Transverse colon (tissue), 4 donors: ENCODE measurements around the gene PLEKHA1.

Source experiments
- EP300 ChIP-seq: sonication (generic); formaldehyde crosslinking; IDR thresholded peaks from one replicate; pipeline ENCODE4 v1.6.1; 2017; ENCODE audit warnings: antibody characterized with exemption, low read depth
- POLR2A ChIP-seq: fragments of 450-650 bp; IDR thresholded peaks from one replicate; pipeline ENCODE4 v1.6.1; 2016; ENCODE audit warnings: antibody characterized with exemption, mild to moderate bottlenecking, moderate library complexity
- POLR2AphosphoS5 ChIP-seq, 3 donors: sonication (generic); formaldehyde crosslinking; IDR thresholded peaks; one replicate each; pipeline ENCODE4 v1.6.1; 2016; ENCODE audit warnings: antibody characterized with exemption in 3 of 3
- TF ChIP-seq, protein P1 (sequence below), 5 experiments: fragments of 200-600 bp in 3 of 5; fragments of 450-650 bp in 2 of 5; sonication (generic) in 3 of 5; IDR thresholded peaks; 1 replicate in 2 of 5; 2 replicates in 3 of 5; pipeline ENCODE4 v1.5.1; 2016 to 2017; ENCODE audit warnings: antibody characterized with exemption in 5 of 5, inconsistent platforms in 3 of 5, mild to moderate bottlenecking in 2 of 5, moderate library complexity in 1 of 5

DNA sequence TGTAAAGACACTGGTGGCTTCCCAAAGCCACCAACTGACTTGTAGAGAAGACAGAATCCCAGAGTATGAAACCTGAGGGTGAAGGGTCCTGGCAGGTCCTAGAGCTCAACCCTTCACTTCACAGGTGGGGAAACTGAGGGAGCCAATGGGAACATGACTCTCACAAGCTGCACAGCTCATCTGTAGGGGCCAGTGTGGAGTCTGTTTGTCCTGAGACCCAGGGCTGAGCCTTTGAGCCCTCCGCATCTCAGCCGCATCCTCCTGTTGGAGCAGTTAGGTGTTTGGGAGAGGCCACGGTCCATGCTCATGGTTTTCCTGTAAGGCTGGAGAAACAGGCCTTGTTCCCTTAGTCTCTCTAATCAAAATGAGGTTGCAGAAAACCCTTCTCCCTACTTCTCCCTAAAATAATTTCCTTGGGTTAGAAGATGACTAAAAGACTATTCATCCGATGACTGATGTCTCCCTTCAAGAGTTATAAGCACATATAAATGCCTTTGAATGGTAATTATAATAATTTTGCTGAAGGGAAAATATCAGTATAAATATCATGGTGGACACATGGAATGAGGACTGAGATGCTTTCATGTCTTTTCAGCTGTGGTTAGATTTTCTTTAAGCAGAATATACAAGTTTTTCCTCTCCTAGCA lies 97.1 kb downstream of the PLEKHA1 start:
- TF ChIP-seq POLR2A (no peak), POLR2AphosphoS5 (IDR thresholded peaks at IDR 0.05) (no peak), EP300 (no peak)
- TF ChIP-seq, protein P1, sequence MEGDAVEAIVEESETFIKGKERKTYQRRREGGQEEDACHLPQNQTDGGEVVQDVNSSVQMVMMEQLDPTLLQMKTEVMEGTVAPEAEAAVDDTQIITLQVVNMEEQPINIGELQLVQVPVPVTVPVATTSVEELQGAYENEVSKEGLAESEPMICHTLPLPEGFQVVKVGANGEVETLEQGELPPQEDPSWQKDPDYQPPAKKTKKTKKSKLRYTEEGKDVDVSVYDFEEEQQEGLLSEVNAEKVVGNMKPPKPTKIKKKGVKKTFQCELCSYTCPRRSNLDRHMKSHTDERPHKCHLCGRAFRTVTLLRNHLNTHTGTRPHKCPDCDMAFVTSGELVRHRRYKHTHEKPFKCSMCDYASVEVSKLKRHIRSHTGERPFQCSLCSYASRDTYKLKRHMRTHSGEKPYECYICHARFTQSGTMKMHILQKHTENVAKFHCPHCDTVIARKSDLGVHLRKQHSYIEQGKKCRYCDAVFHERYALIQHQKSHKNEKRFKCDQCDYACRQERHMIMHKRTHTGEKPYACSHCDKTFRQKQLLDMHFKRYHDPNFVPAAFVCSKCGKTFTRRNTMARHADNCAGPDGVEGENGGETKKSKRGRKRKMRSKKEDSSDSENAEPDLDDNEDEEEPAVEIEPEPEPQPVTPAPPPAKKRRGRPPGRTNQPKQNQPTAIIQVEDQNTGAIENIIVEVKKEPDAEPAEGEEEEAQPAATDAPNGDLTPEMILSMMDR (IDR thresholded peaks at IDR 0.05) = no peak
